ENCODE measurements around the gene ADK.

The ADK gene

DNA sequence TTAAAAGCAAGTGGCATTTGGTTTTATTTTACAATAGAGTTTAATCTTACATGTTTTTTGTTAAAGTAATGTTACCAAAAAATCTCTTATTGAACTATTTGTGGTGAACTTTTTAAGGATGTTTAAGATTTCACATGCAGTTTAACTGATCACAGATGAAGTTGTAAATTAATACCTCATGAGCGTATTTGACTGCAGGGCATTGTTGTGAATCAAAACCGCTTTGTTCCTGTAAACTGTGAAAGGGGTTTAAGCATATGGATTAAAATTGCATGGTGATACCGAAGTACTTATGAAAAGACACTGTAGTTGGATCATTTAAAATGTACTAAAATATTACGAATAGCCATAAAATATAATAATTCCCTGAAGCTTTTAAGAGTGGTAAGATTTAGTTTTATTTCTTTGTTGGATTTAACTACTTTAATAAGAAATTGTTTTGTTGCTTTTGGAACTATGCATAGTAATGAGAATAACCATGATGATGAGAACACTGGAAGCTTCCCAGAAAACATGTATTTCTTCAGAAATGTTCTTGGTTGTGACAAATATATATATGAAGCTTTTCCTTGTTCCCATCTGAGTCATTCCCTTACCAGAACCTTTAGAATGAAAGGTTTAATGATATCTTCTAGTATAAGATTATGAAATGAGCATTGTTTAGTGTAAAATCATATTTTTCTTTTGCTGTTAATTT lies 131.3 kb downstream of the ADK start:
- Histone ChIP-seq H3K27ac (no peak overlapping the region), H3K36me3 (ENCODE audit: control insufficient read depth, insufficient read depth, low read length) (no peaks in the 10 kb centered on the region), H3K9me3 (ENCODE audit: control insufficient read depth, low read length) (no peaks in the 10 kb centered on the region), H3K4me2 (ENCODE audit: low read length) (no peak overlapping the region), H3K79me2 (no peaks in the 10 kb centered on the region), H3K9ac (no peak overlapping the region), H3K27me3 (ENCODE audit: control insufficient read depth, insufficient read depth, low read length) (no peaks in the 10 kb centered on the region), H2AFZ (no peak overlapping the region), H3K4me1 (no peaks in the 10 kb centered on the region), H3K4me3 (ENCODE audit: low read depth, low read length) (no peak overlapping the region)
- TF ChIP-seq, protein P1, sequence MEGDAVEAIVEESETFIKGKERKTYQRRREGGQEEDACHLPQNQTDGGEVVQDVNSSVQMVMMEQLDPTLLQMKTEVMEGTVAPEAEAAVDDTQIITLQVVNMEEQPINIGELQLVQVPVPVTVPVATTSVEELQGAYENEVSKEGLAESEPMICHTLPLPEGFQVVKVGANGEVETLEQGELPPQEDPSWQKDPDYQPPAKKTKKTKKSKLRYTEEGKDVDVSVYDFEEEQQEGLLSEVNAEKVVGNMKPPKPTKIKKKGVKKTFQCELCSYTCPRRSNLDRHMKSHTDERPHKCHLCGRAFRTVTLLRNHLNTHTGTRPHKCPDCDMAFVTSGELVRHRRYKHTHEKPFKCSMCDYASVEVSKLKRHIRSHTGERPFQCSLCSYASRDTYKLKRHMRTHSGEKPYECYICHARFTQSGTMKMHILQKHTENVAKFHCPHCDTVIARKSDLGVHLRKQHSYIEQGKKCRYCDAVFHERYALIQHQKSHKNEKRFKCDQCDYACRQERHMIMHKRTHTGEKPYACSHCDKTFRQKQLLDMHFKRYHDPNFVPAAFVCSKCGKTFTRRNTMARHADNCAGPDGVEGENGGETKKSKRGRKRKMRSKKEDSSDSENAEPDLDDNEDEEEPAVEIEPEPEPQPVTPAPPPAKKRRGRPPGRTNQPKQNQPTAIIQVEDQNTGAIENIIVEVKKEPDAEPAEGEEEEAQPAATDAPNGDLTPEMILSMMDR (IDR thresholded peaks at IDR 0.05) = no peak

DNA sequence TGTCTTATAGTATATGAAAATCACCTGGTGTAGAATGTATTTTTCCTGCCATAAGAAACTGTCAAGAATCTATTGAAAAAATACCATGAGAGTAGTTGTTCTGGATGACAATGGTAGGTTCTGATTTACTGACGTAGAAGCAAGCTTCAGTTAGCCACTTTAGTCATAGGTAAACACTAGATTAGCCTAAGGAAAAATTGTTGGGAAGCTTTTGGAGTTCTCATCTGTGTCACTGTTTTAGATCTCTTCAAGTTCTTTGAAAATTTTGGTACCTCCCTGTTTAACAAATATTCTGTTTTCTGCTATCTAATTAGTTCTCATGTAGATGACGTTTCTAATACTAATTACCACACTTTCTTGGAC lies 131.8 kb downstream of the ADK start:
- TF ChIP-seq, protein P1 (IDR thresholded peaks at IDR 0.05) = no peak
- no peaks in the 10 kb centered on the region for H3K79me2 ChIP-seq
- H3K36me3 ChIP-seq (ENCODE audit: control insufficient read depth, insufficient read depth, low read length) = no peaks in the 10 kb centered on the region
- no peaks in the 10 kb centered on the region for H3K4me1 ChIP-seq
- H3K27ac ChIP-seq = no peak overlapping the region
- H3K27me3 ChIP-seq (ENCODE audit: control insufficient read depth, insufficient read depth, low read length) = no peaks in the 10 kb centered on the region
- no peak overlapping the region for H2AFZ ChIP-seq
- no peak overlapping the region for H3K4me2 ChIP-seq (ENCODE audit: low read length)
- no peak overlapping the region for H3K4me3 ChIP-seq (ENCODE audit: low read depth, low read length)
- H3K9me3 ChIP-seq (ENCODE audit: control insufficient read depth, low read length) = no peaks in the 10 kb centered on the region
- no peak overlapping the region for H3K9ac ChIP-seq

- H3K27ac ChIP-seq = no peak overlapping the region
- no peak overlapping the region for H3K9ac ChIP-seq
- H3K4me3 ChIP-seq (ENCODE audit: low read depth, low read length) = no peak overlapping the region
- no peak overlapping the region for H3K4me2 ChIP-seq (ENCODE audit: low read length)
- no peaks in the 10 kb centered on the region for H3K27me3 ChIP-seq (ENCODE audit: control insufficient read depth, insufficient read depth, low read length)
- H3K4me1 ChIP-seq = no peaks in the 10 kb centered on the region
- H3K36me3 ChIP-seq (ENCODE audit: control insufficient read depth, insufficient read depth, low read length) = no peaks in the 10 kb centered on the region
- H3K79me2 ChIP-seq = no peaks in the 10 kb centered on the region
- no peaks in the 10 kb centered on the region for H3K9me3 ChIP-seq (ENCODE audit: control insufficient read depth, low read length)
- TF ChIP-seq, protein P1 (IDR thresholded peaks at IDR 0.05) = no peak
- H2AFZ ChIP-seq = no peak overlapping the region
These were observed 138.2 kb downstream of the ADK start for GRCh38 chr10:74289188-74289587.

DNA sequence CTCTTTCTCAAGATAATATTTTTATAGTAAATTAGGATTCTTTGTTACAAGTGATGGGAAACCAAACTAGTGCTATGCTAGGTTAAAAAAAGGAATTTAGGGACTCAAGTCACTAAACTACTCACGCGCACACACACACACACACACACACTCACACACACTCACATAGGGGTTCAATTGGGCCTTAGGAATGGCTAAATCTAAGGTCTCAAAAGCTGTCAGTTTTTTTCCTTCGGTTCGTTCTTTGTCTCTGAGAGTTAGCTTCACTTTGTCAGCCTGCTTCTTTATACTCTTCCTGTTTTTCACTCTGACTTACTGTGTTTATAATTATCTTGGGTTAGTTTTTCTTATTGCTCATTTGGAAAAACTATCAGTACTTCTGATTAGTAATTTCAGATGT lies 138.9 kb downstream of the ADK start:
- Histone ChIP-seq H3K4me1 (no peaks in the 10 kb centered on the region), H3K4me3 (ENCODE audit: low read depth, low read length) (no peak overlapping the region), H3K9me3 (ENCODE audit: control insufficient read depth, low read length) (no peaks in the 10 kb centered on the region), H3K36me3 (ENCODE audit: control insufficient read depth, insufficient read depth, low read length) (no peaks in the 10 kb centered on the region), H3K27ac (no peak overlapping the region), H3K9ac (no peak overlapping the region), H3K79me2 (peaks cover 2% of the 10 kb centered on the region), H3K27me3 (ENCODE audit: control insufficient read depth, insufficient read depth, low read length) (no peaks in the 10 kb centered on the region), H3K4me2 (ENCODE audit: low read length) (no peak overlapping the region), H2AFZ (no peak overlapping the region)
- TF ChIP-seq, protein P1 (IDR thresholded peaks at IDR 0.05) = no peak

DNA sequence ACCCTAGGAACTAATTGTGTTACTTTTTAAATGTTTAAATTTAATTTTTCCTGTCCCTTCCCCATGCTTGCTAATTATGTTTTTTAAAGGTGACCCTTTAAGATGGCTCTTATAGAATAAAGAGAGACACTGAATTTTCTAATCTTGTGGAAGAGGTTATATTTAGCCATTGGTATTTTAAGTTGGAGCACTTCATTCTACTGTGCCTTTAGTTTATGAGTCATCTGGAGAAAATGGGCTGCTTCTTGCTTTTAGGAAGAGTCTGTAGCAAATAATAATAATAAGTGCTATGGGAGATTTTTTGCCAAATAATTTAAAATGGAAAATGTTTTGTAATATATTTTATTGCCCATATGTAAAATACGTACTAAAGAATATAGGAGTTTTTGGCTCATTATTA lies 139.7 kb downstream of the ADK start:
- H3K4me3 ChIP-seq (ENCODE audit: low read depth, low read length) = no peak overlapping the region
- peaks cover 2% of the 10 kb centered on the region for H3K79me2 ChIP-seq
- H3K4me2 ChIP-seq (ENCODE audit: low read length) = no peak overlapping the region
- no peaks in the 10 kb centered on the region for H3K27me3 ChIP-seq (ENCODE audit: control insufficient read depth, insufficient read depth, low read length)
- H3K27ac ChIP-seq = no peak overlapping the region
- no peak overlapping the region for H3K9ac ChIP-seq
- TF ChIP-seq, protein P1 (IDR thresholded peaks at IDR 0.05) = no peak
- H3K36me3 ChIP-seq (ENCODE audit: control insufficient read depth, insufficient read depth, low read length) = no peaks in the 10 kb centered on the region
- H2AFZ ChIP-seq = no peak overlapping the region
- no peaks in the 10 kb centered on the region for H3K4me1 ChIP-seq
- no peaks in the 10 kb centered on the region for H3K9me3 ChIP-seq (ENCODE audit: control insufficient read depth, low read length)

Data from parathyroid adenoma (tissue), 2 donors.